NT2/D1 (cell line): ENCODE measurements around the gene EMP2.

Experiments used
- SUZ12 ChIP-seq: IDR thresholded peaks from 2 replicates; pipeline ENCODE4 v1.6.1; 2011; ENCODE audit not compliant: insufficient read length, insufficient read depth; ENCODE audit errors: extremely low read depth
- YY1 ChIP-seq: IDR thresholded peaks from 2 replicates; pipeline ENCODE4 v1.6.1; 2011; ENCODE audit not compliant: insufficient read length, insufficient read depth
- ZNF274 ChIP-seq: IDR thresholded peaks from 2 replicates; pipeline ENCODE4 v1.6.1; 2011; ENCODE audit warnings: mild to moderate bottlenecking, low read depth, low read length

DNA sequence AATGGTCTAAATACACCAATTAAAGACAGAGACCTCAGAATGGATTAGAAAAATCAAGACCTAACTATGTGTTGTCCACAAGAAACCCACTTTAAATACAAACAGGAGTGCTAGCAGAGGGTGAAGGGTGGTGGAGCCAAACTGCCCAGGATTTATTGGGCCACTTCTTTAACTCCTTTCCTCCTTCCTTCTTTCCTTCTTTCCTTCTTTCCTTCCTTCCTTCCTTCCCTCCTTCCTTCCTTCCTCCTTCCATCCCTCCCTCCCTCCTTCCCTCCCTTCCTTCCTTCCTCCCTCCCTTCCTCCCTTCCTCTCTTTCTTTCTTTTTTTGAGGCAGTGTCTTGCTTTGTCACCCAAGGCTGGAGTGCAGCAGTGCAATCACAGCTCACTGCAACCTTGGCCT, 34.3 kb upstream of the EMP2 start:
- TF ChIP-seq ZNF274 = no peak
- no peak for TF ChIP-seq SUZ12
- TF ChIP-seq YY1 = no peak
